ENCODE data around the gene TRIOBP. TPM values are rescaled to one million over a fixed set of nuclear protein-coding genes. Genes with fewer than 3 reads are reported as not detected.

The TRIOBP gene
- total and polyA plus RNA-seq, 2 of the 13 experiments (the other 11 are each of a cell fraction or from before 2014, with no cell fraction given), result 6.1 to 15.4 TPM

DNA sequence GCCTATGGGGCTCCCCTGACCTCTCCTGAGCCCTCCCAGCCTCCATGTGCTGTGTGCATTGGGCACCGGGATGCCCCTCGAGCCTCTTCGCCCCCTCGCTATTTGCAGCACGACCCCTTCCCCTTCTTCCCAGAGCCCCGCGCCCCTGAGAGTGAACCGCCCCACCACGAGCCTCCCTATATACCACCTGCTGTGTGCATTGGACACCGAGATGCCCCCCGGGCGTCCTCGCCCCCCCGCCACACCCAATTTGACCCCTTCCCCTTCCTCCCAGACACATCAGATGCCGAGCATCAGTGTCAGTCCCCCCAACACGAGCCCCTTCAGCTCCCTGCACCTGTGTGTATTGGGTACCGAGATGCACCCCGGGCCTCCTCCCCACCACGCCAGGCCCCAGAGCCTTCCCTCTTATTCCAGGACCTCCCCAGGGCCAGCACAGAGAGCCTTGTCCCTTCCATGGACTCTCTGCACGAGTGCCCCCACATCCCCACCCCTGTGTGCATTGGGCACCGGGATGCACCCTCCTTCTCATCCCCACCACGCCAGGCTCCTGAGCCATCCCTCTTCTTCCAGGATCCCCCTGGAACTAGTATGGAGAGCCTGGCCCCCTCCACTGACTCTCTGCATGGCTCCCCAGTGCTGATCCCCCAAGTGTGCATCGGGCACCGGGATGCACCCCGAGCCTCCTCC, 28.8 kb downstream of the TRIOBP start:
- 94% methylated on average over 25 of the region's 25 CpGs for WGBS (ENCODE audit: low lambda C conversion rate)
- intact Hi-C loops (cut with micrococcal nuclease; ENCODE audit: unreplicated experiment), result no loop called here
- DNase-seq (ENCODE audit: low spot score) (no peak), FAIRE-seq (no peak), ATAC-seq (no peak)
- ChIA-PET CTCF (ENCODE audit: low intra/inter-chr PET ratio, low total read pairs) (no interaction called here), POLR2A (no interaction called here)
- no TSS peak for BruUV-seq (replicated peaks)
- H3K9ac ChIP-seq (ENCODE audit: insufficient read depth, low read depth, low read length), result no peak overlapping the region
- no peak overlapping the region for H3K4me3 ChIP-seq (replicated peaks in 1 of 3; ENCODE audit: insufficient read depth in 1 of 3, low read depth in 2 of 3, low read length in 3 of 3)
- no peaks in the 10 kb centered on the region for H3K9me3 ChIP-seq (ENCODE audit: low read length)
- TF ChIP-seq, protein P1, sequence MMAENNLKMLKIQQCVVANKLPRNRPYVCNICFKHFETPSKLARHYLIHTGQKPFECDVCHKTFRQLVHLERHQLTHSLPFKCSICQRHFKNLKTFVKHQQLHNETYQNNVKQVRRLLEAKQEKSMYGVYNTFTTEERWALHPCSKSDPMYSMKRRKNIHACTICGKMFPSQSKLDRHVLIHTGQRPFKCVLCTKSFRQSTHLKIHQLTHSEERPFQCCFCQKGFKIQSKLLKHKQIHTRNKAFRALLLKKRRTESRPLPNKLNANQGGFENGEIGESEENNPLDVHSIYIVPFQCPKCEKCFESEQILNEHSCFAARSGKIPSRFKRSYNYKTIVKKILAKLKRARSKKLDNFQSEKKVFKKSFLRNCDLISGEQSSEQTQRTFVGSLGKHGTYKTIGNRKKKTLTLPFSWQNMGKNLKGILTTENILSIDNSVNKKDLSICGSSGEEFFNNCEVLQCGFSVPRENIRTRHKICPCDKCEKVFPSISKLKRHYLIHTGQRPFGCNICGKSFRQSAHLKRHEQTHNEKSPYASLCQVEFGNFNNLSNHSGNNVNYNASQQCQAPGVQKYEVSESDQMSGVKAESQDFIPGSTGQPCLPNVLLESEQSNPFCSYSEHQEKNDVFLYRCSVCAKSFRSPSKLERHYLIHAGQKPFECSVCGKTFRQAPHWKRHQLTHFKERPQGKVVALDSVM (CRISPR knock-in tag; IDR thresholded peaks at IDR 0.05), result no peak
- TF ChIP-seq ZBTB38 (CRISPR knock-in tag; IDR thresholded peaks at IDR 0.05) (no peak), ZNF510 (CRISPR knock-in tag; IDR thresholded peaks at IDR 0.05; ENCODE audit: low read depth) (no peak), SCMH1 (CRISPR knock-in tag; IDR thresholded peaks at IDR 0.05; ENCODE audit: borderline replicate concordance) (no peak), RCOR2 (CRISPR knock-in tag; IDR thresholded peaks at IDR 0.05) (no peak)
- TF ChIP-seq, protein P2, sequence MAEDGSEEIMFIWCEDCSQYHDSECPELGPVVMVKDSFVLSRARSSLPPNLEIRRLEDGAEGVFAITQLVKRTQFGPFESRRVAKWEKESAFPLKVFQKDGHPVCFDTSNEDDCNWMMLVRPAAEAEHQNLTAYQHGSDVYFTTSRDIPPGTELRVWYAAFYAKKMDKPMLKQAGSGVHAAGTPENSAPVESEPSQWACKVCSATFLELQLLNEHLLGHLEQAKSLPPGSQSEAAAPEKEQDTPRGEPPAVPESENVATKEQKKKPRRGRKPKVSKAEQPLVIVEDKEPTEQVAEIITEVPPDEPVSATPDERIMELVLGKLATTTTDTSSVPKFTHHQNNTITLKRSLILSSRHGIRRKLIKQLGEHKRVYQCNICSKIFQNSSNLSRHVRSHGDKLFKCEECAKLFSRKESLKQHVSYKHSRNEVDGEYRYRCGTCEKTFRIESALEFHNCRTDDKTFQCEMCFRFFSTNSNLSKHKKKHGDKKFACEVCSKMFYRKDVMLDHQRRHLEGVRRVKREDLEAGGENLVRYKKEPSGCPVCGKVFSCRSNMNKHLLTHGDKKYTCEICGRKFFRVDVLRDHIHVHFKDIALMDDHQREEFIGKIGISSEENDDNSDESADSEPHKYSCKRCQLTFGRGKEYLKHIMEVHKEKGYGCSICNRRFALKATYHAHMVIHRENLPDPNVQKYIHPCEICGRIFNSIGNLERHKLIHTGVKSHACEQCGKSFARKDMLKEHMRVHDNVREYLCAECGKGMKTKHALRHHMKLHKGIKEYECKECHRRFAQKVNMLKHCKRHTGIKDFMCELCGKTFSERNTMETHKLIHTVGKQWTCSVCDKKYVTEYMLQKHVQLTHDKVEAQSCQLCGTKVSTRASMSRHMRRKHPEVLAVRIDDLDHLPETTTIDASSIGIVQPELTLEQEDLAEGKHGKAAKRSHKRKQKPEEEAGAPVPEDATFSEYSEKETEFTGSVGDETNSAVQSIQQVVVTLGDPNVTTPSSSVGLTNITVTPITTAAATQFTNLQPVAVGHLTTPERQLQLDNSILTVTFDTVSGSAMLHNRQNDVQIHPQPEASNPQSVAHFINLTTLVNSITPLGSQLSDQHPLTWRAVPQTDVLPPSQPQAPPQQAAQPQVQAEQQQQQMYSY (CRISPR knock-in tag; IDR thresholded peaks at IDR 0.05), result no peak
- H3K79me2 ChIP-seq (ENCODE audit: insufficient read depth, low read length), result no peaks in the 10 kb centered on the region
- H3K36me3 ChIP-seq (replicated peaks in 1 of 2; ENCODE audit: control insufficient read depth in 1 of 2, insufficient read depth in 2 of 2, low read length in 2 of 2), result 0 out of 5 replicates have a peak, but pooled peaks cover 0 to 1% of the 10 kb centered on the region in 2 experiments
- H3K4me1 ChIP-seq (ENCODE audit: insufficient read depth, low read length), result peaks cover 16% of the 10 kb centered on the region
- H2AFZ ChIP-seq (ENCODE audit: low read length), result no peak overlapping the region
- no peaks in the 10 kb centered on the region for H3K27me3 ChIP-seq (ENCODE audit: control insufficient read depth in 1 of 2, insufficient read depth in 2 of 2, low read length in 2 of 2)
- no peak overlapping the region for H3K4me2 ChIP-seq (ENCODE audit: low read depth, low read length)
- H3K27ac ChIP-seq (ENCODE audit: extremely low read length, insufficient read depth, low read length), result no peak overlapping the region
- no peaks in the 10 kb centered on the region for H4K20me1 ChIP-seq (ENCODE audit: insufficient read depth, low read length)
- in situ Hi-C loops (cut with HindIII; ENCODE audit: extremely low pct_ligation_motif_present, low pct_unique_long_range_greater_than_20kb), result no loop called here
